OCI-M2 (cell line): ENCODE results near the gene BCHE.

Experiments used
- DNase-seq: peaks from one replicate; lab custom pipeline; 2025; ENCODE audit not compliant: unreplicated experiment; lab: John Stamatoyannopoulos, UW

Gene BCHE

GRCh38 chr3:165837058-165837525, at the start of gene BCHE:
TSS of gene BCHE (minus strand) at chr3:165837423. CDS start at chr3:165831033, 6,390 bp downstream.
- DNase-seq: no peak

GRCh38 chr3:165885558-165886270, 48.5 kb upstream of the BCHE start:
- no peak for DNase-seq

- DNase-seq: no peak
Observed at GRCh38 chr3:165884518-165884917, 47.3 kb upstream of the BCHE start.

GRCh38 chr3:165883863-165884478, 46.7 kb upstream of the BCHE start:
- no peak for DNase-seq

GRCh38 chr3:165883117-165883516, 45.9 kb upstream of the BCHE start:
- DNase-seq: no peak

- no peak for DNase-seq
Observed at GRCh38 chr3:165875644-165876043, 38.4 kb upstream of the BCHE start.

GRCh38 chr3:165874663-165875489, 37.7 kb upstream of the BCHE start:
- no peak for DNase-seq

GRCh38 chr3:165868088-165868487, 30.9 kb upstream of the BCHE start:
- no peak for DNase-seq

- DNase-seq: no peak
Observed at GRCh38 chr3:165859061-165859460, 21.8 kb upstream of the BCHE start.

GRCh38 chr3:165855581-165855980, 18.4 kb upstream of the BCHE start:
- no peak for DNase-seq

- DNase-seq: no peak
Observed at GRCh38 chr3:165854696-165855095, 17.5 kb upstream of the BCHE start.

- no peak for DNase-seq
Observed at GRCh38 chr3:165852711-165853110, 15.5 kb upstream of the BCHE start.

GRCh38 chr3:165852191-165852590, 15.0 kb upstream of the BCHE start:
- DNase-seq: no peak

- no peak for DNase-seq
Observed at GRCh38 chr3:165846056-165846455, 8.8 kb upstream of the BCHE start.

GRCh38 chr3:165839296-165840076, 2.3 kb upstream of the BCHE start:
- no peak for DNase-seq

- no peak for DNase-seq
Observed at GRCh38 chr3:165837801-165838200, 578 bp upstream of the BCHE start.

GRCh38 chr3:165835431-165835830, 1.8 kb downstream of the BCHE start:
- DNase-seq: no peak

- DNase-seq: no peak
Observed at GRCh38 chr3:165830746-165831145, 6.5 kb downstream of the BCHE start.

GRCh38 chr3:165827883-165828282, 9.3 kb downstream of the BCHE start:
- DNase-seq: no peak

- DNase-seq: no peak
Observed at GRCh38 chr3:165827233-165827632, 10.0 kb downstream of the BCHE start.

GRCh38 chr3:165820671-165821123, 16.5 kb downstream of the BCHE start:
- no peak for DNase-seq
